GM19395 (cell line): ENCODE results near the gene MSL3B.

Experiments used
- ATAC-seq: cut with Tn5 transposase; IDR thresholded peaks from one replicate; pipeline ENCODE4 v1.9.1; 2021; ENCODE audit warnings: mild to moderate bottlenecking, moderate library complexity; ENCODE audit not compliant: unreplicated experiment

The MSL3B gene

GRCh38 chr2:233835230-233836186, 32.7 kb downstream of the MSL3B start:
- no peak for ATAC-seq

GRCh38 chr2:233833345-233833744, 34.8 kb downstream of the MSL3B start:
- no peak for ATAC-seq

GRCh38 chr2:233832869-233833311, 35.3 kb downstream of the MSL3B start:
- ATAC-seq: no peak

GRCh38 chr2:233832414-233832813, 35.8 kb downstream of the MSL3B start:
- no peak for ATAC-seq

- ATAC-seq: no peak
These were observed 36.3 kb downstream of the MSL3B start for GRCh38 chr2:233831861-233832260.

GRCh38 chr2:233831011-233831721, 37.0 kb downstream of the MSL3B start:
- ATAC-seq: no peak

GRCh38 chr2:233830111-233830802, 37.9 kb downstream of the MSL3B start:
- ATAC-seq: no peak

GRCh38 chr2:233829193-233830110, 38.7 kb downstream of the MSL3B start:
- no peak for ATAC-seq

- no peak for ATAC-seq
These were observed 39.5 kb downstream of the MSL3B start for GRCh38 chr2:233828546-233829192.

- no peak for ATAC-seq
These were observed 43.8 kb downstream of the MSL3B start for GRCh38 chr2:233824373-233824772.

- no peak for ATAC-seq
These were observed 44.5 kb downstream of the MSL3B start for GRCh38 chr2:233823731-233824121.

- ATAC-seq: no peak
These were observed 45.1 kb downstream of the MSL3B start for GRCh38 chr2:233822781-233823730.

- ATAC-seq: no peak
These were observed 46.0 kb downstream of the MSL3B start for GRCh38 chr2:233822101-233822771.

GRCh38 chr2:233821709-233822100, 46.5 kb downstream of the MSL3B start:
- ATAC-seq: no peak

GRCh38 chr2:233821196-233821595, 47.0 kb downstream of the MSL3B start:
- no peak for ATAC-seq

- no peak for ATAC-seq
These were observed 47.4 kb downstream of the MSL3B start for GRCh38 chr2:233820774-233821105.

- ATAC-seq: no peak
These were observed 48.1 kb downstream of the MSL3B start for GRCh38 chr2:233819884-233820773.
